Activated gamma-delta T cell treated with anti-CD3 and anti-CD28 coated beads, Interleukin-2, amount 50 U/mL, for 16 hours (primary cell): ENCODE results near the gene AKNA.

Source experiments
- DNase-seq: peaks from one replicate; pipeline ENCODE4 v3.0.0-alpha.2; 2020; ENCODE audit warnings: low read depth

The AKNA gene

DNA sequence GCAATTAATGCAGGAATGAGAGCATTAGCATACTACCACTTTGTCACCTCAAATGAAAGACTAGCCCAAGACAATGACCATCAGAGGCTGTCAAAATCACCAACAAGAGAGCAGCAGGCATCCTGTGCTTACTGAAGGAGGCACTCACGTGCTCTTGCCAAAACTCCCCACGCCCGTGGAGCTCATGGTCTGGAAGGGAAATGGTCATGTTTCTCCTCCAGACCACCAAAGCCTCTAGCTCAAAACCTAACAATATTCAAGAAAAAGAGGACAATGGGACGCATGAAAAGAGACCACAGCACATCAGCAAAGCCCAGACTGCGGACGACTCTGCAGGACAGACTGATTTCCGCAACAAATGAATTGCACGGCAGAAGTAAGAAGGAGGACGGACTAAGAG is 12.8 kb downstream of the AKNA start:
- DNase-seq: no peak

DNA sequence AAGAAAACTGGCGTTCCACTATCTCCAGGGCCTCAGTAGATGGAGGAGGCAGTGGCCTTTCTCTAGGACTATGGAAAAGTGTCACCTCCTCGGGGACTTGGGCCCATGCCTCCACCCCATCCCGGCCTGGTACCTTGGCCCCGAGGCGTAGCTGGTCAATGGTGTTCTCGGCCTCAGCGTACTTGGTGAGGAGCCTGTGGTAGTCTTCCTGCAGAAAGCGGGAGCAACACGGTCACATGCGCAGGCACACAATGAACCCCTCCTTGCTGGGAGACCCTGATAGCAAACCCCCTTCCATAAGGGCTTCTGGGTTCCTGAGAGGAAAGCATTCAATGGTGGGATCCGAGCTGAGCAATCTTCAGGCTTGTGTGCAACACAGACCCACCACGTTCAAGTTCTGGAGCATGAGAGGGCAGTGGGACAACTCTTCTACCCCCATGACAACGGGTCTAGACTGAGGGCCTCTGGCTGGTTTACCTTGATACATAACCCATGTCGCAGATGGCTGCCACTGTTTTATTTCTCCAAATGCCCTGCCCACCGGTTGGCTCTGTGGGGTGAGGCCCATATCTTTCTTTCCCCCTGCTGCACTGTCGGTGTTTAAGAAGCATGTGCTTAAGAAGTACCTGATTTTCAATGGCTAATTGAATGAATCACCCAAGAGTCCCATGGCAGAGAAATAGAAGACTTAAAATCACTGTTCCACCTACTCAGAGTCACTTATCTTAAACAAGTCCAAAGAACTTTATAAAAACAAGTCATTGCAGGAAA is 13.6 kb downstream of the AKNA start:
- DNase-seq: no peak

DNA sequence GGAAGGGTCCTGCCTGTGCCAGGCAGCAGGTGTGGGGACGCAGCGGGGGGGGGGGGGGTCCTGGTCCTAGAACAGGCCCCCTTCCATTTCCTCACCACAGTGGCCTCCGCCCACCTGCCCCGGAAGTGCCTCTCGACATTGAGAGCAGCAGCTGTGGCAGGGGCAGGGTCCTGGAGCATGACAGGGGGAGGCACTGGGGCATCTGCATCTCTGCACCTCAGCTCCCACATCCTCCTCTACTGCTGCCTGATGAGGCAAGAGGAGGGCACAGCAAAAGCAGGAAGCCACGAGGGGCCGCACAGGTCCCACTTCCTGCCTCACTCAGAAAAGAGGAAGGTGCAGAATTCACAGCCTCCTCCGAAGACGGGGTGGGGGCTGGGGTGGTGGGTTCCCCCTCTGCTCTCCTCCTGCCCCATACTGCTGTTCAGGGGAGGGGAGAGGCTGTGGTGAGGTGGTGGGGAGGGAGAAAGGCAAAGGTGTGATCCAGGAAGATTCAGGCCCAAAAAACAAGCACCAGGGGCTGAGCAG is 14.8 kb downstream of the AKNA start:
- DNase-seq: peak; percentile 76

DNA sequence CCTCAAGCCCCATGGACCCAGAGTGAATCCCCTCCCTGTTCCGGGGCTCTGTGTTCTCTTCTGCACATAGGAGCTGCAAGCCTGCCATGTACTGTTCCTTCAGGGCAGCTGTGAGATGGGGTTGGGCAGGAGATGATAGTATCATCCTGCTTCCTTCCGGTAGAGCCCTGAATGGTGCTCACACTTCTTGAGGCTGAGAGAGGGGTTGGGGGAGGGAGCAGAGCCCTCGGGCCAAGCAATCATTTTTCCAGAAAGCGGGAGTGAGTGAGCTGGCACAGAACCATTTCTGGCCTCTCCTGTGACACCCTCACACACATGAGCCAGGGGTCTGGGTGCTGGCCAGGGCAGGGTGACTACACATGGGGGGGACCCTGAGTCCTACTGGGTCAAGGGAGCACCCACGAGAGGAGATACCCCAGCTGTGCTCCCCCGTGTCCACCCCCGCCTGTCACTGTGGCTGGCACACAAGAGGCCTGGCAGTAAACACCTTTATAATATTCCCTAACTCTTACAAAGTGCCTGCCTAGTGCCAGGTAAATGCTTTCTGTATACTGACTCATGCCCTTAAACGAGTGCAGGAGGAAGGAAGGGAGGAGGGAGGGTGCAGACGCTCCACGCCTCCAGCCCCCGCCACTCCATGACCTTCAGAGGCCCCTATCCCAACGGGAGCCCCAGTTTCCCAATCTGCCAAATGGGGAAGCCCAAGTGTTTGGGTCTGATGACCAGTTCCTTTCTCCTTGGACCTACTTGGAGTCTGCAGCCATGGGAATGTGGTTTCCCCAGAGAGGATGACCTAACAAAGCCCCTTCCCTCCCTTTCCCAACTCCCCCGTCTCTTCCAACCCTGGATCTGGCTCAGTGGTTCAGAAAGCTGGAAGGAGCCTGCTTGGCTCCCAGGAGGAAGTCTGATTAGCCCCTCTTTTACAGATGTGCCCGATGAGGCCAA is 15.5 kb downstream of the AKNA start:
- DNase-seq: no peak

DNA sequence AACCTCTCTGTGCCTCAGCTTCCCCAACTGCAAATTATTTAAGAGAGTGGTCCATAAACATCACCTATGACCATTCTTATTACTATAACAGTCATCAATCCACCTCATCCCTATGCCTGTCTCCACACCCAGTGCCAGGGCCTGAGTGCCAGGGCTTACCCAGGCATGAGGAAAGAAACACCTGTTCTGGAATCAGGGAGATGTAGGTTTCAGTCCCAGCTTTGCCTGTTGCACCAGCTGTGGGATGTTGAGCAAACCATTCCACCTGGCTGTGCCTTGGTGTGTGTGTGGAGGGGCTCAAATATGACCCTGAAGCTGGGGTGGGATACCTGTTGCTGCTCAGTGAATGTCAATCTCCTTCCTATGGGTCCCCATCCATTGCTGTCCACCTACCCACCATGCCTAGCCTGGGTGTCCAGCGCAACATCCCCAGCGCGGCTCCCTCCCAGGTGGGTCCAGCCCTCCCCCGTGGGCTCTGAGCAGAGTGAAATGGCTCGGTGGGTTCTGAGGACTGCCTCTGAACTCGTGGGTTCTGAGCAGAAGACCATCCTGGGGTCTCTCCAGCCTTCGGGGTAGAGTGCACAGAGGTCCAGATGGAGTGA is 16.3 kb downstream of the AKNA start:
- no peak for DNase-seq

DNA sequence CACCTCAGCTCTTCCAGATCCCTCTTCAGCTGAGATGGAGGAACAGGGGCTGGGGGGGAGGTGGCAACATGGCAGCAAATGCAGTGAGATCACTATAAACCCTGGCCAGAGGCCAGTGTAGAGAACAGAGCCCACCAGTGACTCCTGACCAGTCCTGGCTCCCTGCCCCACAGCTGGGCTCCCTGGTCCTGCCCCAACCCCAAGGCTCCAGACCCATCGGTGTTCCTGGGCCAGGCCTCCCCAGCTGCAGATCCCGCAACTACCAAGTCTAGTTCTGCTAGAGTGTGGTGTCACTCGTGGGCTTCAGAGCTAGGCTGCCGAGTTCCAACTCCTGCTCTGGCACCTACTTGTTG is 16.8 kb downstream of the AKNA start:
- DNase-seq: no peak

DNA sequence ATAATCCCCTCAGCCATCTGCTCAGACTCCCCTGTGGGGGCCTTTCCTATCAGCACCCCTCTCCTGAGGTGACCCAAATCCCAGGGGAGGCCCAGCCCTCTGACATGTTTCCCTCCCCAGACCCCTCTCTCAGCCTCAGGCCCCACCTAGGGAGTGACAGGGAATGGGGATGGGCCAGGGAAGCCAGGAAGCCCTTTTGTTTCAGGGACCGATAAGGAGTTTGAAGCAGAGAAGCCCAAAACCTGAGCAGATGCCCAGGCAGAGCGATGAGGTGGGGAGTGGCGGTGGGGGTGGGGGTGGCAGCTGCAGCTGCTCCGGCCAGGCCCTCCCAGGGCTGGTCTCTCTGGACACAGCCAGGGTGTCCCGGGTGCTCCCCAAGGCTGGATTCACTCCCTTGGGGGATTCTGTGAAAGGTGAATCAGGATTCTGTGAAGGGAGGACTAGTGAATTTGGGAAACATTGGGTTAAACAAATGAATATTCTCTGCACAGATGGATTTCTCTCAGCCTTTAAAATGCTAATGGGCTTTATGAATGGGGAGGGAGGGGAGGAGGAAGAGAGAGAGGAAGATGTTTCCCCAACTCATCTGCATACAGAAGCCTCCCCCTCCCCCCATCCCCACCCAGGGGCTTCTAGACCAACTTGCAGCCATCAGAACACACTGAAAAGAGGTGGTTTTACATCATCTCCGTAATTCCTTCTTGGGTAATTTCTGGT is 17.4 kb downstream of the AKNA start:
- DNase-seq: no peak

DNA sequence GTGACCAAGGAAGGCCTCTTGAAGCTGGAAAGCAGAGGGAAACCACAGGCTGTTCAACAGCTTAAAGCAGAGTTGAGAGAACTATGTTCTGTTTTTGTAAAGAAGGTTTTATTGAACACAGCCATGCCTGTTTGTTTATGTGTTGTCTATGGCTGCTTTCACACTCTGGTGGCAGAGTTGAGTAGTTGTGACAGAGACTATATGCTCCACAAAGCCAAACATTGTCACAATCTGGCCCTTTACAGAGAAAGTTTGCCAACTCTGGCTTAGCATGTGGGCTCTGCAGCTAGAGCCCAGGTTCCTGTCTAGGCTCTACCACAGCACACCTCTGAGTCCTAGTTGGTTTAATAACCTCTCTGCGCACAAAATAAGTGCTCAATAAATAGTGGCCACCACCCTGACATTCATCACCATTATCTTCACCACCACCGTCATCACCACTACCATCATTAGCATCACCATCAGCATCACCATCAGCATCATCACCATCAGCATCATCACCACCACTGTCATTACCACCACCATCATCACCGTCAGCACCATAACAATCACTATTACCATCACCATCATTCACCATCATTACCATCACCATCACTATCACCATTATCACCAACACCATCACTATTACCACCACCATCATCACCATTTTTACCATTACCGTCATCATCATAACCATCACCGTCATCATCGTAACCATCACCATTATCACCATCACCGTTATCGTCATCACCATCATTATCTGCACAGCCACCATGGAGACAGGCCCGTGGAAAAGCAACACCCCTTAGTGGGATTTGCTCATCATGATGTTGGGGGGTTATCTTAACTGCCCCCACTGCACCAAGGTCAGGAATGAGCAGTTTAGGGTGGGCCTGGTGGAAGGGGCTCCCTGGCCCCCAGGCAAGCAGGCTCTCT is 18.3 kb downstream of the AKNA start:
- no peak for DNase-seq

DNA sequence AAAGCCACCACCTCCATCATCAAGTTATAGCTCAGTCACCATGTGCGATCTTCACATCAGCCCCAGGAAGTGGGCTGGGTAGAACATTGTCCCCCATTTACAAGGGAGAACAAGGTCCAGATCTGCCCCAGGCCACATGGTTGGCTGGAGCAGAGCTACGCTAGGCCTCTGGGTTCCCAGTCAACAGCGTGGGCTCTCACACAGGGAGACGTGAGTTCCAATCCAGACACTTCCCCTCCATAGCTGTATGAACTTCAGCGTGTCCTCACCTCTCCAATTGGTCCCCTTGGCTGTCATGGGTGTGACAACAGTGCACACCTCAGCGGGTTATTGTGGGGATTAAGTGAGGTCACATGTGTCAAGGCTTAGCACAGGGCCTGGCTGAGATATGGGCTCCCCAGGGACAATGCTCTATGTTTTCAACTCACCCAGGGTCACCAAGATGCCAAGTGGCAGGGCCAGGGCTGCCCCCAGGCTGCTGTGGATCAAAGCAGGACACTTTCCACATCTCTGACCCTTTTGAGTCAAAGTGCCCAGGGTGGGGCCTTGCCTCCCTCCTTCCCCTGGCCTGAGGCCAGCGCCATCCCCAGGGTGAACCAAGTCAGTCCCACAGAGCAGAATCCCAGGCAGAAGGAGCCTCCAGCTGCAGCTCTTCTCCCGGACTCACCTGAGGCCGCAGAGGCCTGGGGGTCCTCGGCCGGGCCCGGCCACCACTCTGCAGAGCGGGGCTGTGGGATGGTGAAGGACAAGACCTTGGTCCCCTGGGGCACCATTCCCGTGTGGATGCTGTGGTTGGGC is 19.8 kb downstream of the AKNA start:
- no peak for DNase-seq

DNA sequence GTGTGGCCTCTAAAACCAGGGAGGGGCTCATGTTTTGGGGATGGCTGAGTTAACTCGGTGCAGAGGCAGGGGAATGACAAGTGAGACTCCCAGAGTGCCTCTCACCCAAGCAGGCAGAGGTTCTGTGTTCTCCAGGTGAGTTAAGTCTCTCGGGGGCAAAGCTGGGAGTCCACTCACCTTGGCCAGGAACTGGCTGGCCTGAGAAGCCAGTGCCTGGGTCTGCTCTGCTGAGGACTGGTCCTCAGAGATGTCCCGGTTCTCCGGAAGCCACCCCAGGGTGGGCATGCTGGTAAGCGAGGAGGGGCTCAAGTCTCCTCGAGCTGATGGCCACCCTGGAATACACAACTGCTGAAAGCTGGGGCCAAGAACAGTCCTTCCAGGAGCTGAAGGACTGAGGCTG is 20.4 kb downstream of the AKNA start:
- no peak for DNase-seq

DNA sequence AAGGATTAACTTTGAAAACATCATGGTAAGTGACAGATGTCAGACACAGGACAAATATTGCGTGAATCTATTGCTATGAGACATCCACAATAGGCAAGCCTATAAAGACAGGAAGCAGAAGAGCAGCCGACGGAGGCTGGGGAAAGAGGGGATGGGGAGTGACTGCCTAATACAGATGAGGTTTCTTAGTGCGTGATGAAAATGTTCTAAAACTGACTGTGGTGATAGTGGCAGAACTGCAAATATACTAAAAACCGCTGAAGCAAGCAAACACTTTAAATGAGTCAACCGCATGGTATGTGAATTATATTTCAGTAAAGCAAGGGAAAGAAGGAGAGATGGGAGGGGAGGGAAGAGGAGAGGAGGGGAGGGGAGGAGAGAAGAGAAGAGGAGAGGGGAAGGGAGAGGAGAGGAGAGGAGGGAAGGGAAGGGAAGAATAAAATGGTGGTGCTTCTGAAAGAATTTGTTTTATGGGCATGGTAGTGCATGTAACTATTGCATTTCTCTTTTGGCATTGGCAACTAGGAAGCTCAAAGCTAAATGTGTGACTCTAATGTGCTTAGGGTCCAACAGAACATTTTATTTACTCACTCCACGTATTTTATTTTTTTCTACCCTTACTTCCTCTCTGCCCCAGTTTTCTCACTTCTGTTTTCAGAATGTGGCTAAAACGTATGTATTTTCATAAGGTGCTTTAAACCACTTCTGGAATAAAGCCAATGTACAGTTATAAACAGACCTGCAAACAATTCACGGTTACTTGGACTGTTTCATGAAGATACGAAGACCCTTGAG is 21.3 kb downstream of the AKNA start:
- DNase-seq: no peak

DNA sequence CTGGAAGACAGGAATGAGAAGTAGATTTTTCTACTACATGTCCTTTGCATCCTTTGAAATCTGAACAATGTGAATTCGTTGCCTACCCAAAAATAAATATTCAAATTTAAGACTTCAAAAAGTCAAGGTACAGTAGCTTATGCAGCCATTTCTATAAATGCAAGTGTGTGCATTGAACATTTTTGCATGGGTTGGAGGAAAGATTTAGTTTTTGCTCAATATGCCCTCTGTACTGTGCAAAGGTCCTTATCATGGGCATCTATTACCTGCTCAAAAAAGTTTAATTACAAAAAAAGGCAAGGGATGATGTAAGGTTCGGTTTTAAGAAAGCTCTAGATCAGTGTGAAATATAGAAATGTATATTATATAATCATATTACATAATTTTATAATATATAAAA is 22.6 kb downstream of the AKNA start:
- no peak for DNase-seq

DNA sequence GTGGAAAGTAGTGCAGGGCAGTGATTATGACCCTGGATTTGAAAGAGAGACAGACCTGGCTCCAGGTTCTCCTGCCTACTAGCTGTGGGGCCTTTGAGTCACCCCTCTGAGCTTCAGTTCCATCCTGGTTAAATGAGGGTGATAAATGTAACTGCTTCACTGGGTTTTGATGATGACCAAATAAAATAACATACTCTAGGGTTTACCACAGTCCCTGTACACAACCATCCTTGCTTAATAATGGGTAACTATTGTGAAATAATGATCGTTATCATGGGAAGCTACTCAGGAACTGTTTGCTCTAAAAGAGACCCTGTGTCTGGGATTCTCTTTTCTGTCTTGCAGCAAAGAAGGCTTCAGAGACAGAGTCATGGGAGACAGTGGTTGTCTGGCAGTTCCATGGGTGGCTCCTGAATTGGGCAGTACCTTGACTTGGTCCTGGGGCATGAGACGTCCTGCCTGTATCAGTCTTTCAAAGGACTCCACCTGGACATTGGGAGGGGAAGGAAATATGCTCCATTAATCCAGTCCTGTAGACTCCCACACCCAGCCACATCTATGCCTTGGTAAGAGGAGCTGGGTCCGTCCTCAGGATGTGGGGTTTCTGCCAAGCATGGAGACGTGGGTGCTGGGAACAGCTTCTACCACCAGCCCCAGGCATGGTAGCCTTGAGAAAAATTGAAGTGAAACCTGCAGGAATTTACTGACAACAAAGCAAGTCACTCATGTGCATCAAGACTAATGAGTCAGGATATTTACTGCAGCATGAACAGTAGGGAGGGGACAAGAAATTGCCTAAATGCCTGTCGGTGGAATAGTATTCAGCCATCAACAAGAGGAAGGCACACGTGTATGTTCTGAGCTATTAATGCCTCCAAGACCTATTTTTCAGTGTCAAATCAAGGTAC is 23.4 kb downstream of the AKNA start:
- no peak for DNase-seq

DNA sequence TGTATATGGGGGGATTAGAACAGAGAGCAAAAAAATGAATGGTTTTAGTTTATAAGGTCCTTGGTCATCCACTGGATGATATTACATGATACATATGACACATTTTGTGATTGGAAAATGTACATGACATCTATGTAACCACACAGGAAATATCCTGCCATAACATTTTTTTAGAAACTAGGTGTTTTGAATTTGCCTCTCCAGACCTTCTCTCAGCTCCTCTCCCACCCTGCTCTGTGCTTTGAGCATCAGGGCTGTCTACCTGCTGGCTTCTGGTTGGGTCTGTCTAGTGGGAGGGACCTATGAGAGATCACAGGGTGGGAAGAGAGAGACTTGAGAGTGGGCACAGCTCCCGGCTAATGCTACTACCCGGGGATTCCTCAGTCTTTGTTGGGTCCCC is 24.4 kb downstream of the AKNA start:
- DNase-seq: no peak

DNA sequence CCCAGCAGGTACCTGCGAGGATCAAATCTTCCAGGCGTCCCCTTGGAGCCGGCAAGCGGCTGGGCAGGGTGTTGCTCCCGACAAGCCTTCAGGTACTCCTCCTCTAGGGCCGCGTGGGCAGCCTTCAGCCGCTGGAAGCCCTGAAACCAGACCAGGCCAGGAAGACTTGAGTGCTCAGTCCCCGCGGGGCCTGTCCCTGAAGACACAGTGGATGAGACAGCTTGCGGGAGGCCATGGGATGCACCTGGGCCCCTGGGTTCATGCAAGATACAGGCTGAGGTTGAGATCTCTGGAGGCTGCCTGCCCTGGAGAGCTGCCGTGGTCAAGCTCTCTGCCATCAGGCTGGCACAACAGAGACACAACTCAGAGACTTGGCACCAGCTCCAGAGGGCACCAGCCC is 25.4 kb downstream of the AKNA start:
- no peak for DNase-seq

DNA sequence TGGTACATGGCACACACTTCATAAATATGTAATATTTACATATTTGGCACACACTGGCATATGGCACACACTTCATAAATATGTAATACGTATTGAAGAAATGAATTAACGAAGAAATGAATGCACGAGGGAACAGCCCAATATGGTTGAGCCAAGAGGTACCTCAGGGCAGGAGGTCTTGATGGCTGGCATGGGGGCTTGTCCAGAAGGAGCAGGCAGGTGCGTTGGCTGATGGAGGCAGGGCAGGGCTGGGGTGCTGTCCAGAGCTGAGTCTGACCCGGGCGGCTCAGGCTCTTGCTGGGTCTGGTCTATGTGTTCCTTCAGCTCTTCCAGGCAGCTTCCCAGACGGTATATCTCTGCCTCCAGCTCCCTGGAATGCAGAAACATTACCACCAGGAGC is 26.2 kb downstream of the AKNA start:
- no peak for DNase-seq

DNA sequence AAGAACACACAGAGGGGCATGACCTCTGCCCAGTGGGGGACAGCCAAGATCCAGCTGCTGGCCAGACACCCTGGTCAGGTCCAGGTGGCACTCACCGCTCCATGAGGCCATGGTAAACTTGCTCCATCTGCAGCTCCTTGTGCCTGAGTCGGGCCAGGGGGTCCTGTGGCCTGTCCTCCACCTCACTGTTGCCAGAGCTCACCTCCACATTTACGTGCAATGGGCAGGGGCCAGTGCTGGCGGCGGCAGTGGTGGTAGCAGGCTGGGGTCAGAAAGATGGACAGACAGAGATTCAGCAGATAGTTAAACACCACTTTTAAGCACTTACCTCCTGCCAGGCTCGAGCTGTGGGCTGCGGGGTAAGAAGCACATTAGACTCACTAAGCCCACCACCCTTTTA is 28.0 kb downstream of the AKNA start:
- DNase-seq: no peak

DNA sequence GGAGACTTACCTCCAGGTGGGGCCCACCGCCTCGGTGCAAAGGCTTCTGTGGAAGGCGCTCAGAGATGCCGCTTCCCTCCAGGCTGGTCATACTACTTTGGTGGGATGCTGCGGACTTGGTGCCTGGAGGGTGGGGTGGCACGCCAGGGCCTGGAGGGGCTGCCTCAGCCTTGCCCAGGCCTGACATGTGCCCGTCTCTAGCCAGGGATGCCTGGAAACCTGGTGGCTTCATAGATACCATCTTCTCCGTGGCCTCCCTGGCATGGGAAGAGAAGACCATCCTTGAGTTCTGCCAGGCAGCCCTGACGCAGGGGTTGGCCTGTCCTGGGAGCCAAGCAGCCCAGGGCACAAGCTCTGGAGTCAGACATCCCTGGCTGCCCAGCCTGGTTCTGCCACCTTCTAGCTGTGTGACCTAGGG is 29.9 kb downstream of the AKNA start:
- DNase-seq: no peak
